Epidermal melanocyte (primary cell): ENCODE results near the gene CORO2B.
"Not testable (repeated sequence)": the region's sequence is repeated elsewhere in the genome, so short reads cannot be mapped to it uniquely, and the experiment has no call there.

Source experiments
- DNase-seq: peaks from one replicate; pipeline ENCODE4 v3.0.0; 2011; ENCODE audit warnings: low spot score; ENCODE audit not compliant: insufficient read length

Gene CORO2B

DNA sequence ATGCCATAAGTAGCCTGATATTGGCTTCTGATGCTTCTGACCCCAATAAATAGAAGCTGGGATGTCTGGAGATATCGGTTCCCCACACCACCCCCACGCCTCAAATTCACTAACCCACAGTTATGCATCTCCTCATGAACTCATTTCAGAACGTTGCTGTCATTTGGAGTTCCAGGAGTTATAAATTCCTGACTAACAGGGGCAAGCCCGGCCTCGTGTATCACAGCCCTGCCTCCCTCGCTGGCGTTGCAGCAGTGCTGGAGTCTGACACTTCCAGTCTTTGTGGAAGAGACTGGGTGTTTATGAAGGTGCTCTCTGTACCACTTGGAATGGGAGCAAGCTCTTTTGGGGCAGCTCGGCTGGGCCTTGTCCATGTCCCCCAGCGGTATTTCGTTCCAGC, 140.9 kb downstream of the CORO2B start:
- DNase-seq, result no peak

DNA sequence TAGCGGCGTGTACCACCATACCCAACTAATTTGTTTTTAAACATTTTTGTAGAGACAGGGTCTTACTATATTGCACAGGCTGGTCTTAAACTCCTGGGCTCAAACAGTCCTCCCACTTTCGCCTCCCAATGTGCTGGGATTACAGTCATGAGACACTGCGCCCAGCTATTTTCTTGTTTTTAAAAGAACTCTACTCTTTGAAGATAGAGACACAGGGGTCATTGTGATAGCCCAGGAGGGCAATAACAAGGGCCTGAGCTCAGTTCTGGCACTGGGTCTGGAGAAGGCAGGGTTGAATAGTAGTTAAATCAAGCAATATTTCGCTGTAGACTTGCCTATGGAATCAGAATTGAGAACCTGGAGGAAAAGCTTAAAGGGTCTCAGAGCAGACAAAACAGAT, 143.1 kb downstream of the CORO2B start:
- DNase-seq, result no peak

DNA sequence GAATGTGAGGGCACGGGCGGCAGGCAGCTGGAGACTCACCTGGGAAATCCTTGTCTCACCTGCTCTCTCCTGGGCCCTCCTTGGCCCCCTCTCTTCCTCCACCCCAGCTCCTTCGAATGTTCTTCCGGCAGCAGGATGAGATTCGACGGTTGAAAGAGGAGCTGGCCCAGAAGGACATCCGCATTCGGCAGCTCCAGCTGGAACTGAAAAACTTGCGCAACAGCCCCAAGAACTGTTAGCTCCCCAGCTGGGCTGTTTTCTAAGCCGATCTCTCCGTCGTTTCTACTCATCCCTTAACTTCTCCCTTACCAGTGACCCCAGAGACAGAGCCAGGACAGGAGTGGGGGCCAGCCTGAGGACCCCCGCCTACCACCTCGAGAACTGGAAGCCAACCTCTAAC, 146.9 kb downstream of the CORO2B start:
- DNase-seq, result no peak

DNA sequence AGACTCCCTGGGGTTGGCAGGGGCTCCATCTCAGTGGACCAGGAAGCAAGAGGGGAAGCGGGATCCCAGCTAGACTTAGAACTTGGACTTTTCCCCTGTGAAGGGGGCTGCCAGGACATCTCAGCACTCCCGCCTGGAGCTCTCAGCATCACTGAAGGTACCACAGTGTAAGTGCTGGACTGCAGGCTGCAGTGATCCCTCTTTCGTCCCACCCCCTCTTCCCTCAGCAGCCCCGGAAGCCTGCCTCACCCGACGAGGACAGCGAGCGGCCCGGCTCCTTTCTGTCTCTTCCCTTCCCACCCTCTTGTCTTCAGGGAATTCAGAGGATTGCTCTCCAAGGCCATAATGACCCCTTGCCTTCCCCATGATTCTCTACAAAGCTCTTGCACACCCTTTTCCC, 147.5 kb downstream of the CORO2B start:
- DNase-seq, result no peak

DNA sequence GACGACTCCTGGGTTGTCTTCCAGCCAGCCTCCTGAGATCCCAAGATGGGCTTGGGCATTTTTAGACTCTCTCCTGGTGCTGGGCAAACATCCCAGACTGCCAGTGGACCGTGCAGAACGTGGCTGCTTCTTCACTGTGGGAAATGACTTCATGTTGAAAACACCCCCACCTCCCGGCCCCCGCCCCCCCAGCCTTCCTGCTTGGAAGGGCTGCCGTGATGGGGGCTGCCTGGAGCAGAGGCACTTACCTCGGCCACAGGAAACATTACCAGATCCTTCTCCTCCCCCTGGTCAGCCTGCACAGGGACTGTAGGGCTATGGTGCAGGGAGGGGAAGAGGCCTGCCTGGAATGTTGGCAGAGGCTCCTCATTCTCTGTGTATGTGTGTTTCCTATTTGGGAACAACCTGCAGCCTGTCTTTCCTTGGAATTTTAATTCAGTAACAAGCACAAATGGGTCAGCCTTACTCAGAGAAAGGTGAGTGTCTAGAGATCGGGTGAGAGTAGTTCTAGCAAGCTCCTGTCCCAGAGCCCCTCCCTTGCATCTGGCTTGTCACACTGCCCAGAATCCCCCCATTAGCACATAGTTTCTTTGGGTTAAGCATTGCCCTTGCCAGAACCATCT, 151.1 kb downstream of the CORO2B start:
- no peak for DNase-seq

DNA sequence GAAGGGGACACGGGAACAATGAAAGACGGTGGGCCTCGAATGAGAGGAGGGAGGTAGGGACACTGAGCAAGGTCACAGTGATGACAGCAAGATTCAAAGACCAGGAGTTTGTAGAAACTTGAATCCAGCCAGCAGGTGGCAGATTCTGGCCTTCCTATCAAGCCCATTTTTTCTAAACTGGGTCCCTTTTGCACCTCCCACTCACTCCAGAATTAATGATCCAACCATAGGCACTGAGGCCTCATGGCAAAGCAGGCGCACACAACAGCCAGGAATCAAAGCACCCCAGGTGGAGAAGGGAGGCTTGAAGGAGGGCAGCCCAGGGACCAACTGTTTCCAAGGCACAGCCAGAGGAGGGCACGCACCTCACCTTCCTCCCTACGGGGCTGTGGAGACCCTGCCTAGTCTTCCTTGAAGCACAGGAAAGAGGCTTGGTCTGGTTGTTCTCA, 151.7 kb downstream of the CORO2B start:
- no peak for DNase-seq

DNA sequence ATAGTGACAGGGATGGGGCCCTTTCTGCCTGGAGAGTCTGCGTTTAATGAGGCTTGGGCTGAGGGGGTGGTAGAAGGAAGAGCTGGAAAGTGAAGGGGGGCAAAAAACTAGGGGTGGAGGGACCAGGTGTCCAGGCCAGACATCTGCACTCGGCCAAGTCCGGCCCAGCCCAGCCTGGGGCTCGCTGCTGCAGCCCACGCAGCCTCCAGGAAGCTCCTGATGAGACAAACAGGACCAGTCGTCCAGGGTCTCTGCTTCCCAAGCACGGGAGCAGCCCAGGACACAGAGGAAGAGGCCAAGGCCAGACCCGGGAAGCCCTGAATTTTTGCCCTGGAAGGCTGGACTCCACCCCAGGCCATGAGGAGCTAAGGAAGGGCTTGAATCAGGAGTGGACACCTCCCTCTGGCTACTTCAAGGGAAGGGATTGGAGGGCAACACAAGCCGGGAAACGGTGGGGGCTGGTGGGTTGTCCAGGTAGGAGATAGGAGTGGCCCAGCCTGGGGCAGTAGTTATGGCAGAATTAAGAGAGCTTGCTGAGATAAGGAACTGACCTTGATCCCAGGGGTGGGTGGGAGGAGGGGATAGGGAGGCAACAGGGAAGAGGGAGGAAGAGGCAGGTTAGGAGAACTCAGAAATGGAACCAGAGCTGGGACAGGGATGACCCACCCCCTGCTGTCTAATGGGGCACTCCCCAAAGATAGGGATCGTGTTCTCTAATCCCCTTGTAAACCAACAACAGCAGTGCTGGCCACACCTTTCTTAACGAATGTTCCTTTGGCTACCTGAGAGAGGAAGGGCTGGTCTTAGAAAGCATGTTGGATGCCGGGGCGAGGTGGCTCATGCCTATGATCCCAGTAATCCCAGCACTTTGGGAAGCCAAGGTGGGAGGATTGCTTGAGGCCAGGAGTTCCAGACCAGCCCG, 152.4 kb downstream of the CORO2B start:
- no peak for DNase-seq

DNA sequence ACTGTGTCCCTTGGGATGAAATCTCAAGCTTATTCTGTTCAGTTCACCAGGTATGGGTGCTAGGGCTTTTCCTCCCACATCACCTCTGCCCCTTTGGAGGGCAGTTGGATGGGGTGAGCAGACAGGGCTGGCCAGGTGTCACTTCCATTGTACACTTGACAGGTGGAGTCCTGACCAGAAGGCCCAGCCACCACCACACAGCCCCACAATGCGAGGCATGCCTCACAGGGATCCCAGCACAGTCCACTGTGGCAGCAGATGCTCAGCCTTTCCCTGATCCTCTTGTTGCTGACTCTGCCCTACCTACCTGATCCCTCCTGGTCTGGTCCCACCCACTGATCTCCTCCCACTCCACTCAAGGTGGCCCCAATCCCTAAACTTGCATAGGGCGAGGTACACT, 153.7 kb downstream of the CORO2B start:
- DNase-seq, result no peak

DNA sequence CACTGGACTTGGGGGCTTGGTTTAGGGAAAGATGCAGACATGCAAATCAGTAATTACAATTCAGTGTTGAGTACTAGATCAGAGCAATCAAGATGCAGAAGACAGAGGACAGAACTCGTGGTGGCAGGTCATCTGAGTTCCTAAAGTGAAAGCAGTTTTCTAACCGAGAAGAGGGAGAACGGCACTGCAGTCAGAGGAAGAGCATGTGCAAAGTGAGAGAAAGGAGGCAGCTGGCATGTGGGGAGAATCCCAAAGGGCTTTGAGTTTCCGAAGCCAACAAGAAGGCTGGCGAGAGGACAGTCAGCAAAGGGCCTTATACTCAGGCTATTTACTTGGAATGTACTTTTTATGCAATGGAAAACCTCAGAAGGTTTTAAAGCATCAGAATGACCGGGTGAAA, 154.9 kb downstream of the CORO2B start:
- DNase-seq, result no peak

DNA sequence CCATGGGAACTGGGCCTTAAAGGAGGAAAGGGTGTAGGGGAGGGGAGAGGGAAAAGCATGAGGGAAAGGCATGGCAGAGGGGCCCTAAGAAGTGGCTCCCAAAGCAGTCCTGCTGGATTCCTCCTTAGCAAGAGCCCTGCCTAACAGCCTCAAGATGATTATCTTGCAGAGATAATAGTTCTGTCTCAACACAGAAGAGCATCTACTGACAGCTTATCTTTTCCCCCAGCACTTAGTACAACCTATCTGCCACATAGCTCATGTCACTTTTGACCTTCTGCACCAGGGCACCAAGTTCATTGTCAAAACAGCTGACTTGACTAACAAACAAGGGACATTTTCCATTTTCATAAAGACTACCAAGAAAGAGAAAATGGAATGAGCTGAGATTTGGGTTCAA, 155.6 kb downstream of the CORO2B start:
- no peak for DNase-seq

DNA sequence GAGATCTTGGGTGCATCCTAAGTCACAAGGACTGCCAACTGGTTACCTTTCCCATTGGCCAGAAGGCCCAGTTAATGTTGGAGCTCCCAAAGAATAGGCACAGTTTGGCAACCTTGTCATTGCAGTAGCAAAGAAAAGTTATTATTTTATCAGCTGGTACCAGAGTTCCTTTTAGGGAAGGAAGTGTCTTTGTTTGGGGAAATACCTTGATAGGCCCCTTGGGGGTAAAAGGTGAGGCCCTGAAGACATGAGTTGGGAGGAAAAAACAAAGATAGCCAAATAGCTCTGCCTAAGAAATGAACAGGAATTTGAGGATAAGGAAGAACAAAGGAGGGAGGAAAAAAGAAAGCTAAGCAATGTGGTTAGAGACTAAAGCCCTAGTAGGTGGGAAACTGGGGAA, 156.1 kb downstream of the CORO2B start:
- DNase-seq, result no peak

DNA sequence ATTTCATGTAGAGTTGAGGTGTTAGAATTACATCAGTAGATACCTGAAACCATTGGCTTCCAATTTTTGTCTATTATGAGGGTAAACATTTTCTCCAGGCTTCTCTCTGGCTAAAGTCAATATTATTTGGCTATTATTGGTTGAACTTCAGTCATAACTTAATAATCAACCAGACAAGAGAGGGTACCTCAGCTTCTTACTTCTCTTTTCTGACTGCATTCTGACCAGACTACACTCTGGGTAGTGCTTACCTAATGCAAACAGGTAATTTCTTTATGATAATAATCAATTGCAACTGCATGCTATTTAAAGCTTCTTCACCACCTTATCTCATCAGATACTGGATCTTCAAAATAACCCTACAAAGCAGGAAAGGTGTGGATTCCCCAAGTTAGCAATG, 156.8 kb downstream of the CORO2B start:
- DNase-seq, result no peak

DNA sequence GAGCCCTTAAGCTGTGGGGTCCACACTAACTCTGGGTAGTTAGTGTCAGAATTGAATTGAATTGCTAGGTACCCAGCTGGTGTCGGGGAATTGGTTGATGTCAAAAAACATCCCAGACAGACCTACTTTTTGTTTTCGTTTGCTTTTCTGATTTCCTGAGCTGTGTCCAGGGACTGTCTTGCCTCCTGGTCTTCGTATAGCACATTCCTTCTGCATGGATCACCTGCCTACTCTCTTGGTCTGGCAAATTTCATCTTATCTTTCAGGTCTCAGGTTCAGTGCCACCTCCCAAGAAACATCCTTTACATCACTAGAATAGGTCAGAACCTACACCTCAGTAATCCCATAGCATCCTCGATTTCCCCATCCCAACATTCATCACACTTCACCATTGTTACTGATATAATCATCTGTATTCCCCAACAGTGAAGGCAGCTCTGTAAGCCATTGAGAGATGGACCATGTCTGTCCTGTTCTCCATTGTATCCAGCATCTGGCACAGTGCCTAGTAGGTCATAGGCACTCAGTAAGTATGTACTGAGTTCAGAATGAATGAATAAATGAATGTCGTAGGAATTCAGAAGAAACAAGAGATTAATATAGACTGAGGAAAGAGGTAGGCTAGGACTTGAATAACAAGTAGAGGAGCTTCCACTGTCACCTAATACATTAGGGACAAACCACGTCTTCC, 160.7 kb downstream of the CORO2B start:
- no peak for DNase-seq

DNA sequence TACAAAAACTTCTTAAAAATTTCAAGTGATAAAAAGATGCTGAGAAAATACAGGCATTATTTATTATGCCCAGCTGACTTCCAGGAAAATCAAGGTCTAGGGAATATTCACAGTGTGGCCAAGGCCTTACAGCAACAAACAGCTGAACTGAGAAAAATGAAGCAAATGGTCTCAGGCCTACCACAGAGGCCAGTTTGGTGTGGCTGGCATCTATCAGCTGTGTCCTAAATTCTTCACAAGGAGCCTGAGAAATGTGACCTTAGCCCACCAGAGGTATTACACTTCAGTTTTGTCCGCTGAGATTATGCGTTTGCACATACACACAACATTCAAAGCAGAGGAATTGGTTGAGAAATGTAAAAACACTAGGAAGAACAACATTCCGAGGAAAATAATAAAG, 164.5 kb downstream of the CORO2B start:
- DNase-seq, result no peak

DNA sequence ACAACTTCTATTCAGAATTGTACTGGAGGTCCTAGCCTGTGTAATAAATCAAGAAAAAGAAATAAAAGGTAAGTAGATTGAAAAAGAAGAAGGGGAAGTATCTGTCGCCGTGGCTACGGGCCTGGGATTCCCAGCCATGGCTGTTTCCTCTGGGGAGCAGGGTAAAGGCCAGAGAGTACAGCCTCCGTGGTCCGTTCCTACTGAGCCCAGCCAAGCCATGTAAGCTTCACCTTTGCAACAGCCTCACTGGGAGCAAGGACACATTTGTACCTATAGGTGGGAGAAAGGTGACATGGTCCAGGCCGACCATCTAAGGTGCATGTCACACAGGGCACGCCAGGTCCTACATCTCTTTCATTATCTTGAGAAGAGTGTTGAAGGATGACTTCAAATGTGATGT, 170.6 kb downstream of the CORO2B start:
- DNase-seq, result no peak

DNA sequence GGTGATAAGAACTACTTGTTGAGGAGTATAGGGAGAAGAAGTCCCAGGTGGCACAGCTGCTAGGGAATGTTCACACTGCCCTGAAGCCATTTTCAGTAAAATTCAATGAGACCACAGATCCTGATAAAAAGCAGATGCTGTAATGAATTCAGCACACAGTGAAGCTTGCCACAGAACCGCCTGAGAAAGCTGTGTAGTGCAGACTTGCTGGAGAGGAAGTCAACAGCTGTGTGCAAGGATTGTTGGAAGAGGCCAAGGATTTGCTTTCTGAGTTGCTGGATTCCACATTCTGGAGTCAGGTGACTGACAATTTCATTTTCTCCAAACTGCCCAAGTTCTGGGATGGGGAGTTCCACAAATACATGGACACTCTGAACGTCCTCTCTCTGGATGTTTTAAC, 171.0 kb downstream of the CORO2B start:
- DNase-seq, result peak; percentile 42

DNA sequence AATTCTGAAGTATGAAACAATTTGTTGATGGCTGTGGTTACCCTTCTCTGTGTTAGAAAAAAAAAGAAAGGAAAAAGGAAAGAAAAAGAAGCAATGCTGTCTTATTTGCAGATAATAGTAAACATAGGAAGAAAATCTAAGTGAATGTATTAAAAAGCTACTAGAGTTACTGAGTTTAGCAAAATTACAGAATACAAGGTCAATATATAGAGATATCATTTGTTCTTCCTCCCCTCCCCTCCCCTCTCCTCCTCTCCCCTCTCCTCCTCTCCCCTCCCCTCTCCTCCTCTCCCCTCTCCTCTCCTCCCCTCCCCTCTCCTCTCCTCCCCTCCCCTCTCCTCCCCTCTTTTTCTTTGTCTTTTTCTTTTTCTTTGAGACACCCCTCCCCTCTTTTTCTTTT, 172.8 kb downstream of the CORO2B start:
- no peak for DNase-seq

DNA sequence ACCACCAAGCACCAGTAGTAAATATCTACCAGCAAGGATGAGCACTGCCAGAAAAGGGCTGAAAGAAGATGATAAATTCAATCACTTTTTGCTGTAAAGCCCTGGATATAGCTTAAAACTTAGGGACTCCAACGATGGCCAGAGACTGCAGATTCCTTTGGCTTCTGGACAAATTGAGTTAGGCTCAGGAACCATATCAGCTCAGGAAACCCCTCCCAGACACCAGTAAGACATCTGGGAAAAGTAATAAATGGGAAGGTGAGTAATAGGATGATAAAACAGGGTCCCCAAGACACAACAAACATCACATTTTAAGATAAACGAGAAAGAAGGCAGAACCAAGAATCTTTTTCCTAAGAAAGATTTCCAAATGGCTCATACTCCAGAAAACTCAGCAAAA, 176.9 kb downstream of the CORO2B start:
- DNase-seq, result no peak

DNA sequence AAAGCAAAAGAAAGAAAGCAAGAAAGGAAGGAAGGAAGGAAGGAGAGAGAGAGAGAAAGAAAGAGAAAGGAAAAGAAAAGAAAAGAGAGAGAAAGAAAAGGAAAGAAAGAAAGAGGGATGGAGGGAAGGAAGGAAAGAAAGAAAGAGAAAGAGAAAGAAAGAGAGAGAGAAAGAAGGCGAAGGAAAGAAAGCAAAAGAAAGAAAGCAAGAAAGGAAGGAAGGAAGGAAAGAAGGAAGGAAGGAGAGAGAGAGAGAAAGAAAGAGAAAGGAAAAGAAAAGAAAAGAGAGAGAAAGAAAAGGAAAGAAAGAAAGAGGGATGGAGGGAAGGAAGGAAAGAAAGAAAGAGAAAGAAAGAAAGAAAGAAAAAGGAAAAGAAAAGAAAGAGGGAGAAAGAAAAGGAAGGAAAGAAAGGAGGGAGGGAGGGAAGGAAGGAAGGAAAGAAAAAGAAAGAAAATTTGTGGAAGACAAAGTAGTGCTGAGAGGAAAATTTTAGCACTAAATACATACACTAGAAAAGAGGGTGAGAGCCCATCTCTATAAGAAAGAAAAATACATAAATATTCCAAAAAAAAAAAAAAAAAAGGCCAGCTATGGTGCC, 181.3 kb downstream of the CORO2B start:
- not testable (repeated sequence) for DNase-seq

DNA sequence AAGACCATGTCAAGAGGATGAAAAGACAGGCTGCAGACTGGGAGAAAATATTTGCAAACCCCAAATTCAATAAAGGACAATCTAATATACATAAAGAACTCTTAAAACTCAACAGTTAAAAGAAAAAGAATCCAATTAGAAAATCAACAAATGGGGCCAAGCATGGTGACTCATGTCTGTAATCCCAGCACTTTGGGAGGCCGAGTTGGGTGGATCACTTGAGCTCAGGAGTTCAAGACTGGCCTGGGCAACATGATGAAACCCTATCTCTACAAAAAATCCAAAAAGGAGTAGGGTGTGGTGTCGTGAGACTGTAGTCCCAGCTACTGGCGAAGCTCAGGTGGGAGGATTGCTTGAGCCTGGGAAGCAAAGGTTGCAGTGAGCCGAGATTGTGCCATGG, 184.3 kb downstream of the CORO2B start:
- no peak for DNase-seq

DNA sequence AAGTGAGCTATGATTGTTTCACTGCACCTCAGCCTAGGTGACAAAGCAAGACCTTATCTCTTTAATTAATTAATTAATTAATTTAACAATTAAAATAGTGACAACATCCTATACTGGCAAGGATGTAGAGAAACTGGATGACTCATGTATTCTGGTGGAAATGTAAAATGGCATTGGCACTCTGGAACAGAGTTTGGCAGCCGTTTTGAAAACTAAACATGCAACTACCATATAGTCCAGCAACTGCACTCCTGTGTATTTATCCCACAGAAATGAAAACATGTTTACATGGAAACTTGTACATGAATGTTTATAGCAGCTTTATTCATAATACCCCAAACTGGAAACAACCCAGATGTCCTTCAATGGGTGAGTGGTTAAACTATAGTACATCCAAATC, 185.3 kb downstream of the CORO2B start:
- DNase-seq, result no peak
